LNCaP clone FGC (cell line): ENCODE measurements around the gene CCDC57.
A peak's percentile ranks its signal among the peaks of the same experiment; 100 is the strongest.

ENCODE experiments used
- DNase-seq: peaks from one replicate; pipeline ENCODE4 v3.0.0-alpha.2; 2011; ENCODE audit warnings: low read depth
- H3K4me3 ChIP-seq: 2 replicates; pipeline ENCODE4 v1.5.1; 2011; ENCODE audit warnings: mild to moderate bottlenecking, low read depth, low read length, control low read depth
- TF ChIP-seq, protein P1 (sequence below): IDR thresholded peaks from 2 replicates; pipeline ENCODE4 v1.5.1; 2012; ENCODE audit warnings: mild to moderate bottlenecking; ENCODE audit not compliant: control insufficient read depth, insufficient read depth; ENCODE audit errors: extremely low read depth

CCDC57 gene

DNA sequence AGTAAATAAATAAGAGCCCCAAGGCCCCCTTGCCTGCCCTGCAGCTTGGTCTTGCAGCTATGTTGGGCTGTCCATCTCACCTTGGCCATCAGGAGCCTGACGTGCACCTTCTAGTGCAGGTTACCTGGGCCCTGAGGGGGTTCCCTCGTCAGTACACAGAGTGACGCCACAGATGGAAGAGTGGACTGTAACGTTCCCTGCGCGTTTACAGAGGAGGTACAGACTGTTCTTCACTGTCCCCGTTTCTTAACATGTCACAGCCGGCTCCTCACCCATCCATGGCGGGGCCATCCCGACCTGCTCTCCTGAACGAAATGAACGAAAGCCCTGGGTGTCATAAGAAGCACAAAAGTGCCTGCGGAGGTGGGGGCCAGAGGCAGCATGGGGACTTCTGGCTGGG is 98.7 kb downstream of the CCDC57 start:
- TF ChIP-seq, protein P1, sequence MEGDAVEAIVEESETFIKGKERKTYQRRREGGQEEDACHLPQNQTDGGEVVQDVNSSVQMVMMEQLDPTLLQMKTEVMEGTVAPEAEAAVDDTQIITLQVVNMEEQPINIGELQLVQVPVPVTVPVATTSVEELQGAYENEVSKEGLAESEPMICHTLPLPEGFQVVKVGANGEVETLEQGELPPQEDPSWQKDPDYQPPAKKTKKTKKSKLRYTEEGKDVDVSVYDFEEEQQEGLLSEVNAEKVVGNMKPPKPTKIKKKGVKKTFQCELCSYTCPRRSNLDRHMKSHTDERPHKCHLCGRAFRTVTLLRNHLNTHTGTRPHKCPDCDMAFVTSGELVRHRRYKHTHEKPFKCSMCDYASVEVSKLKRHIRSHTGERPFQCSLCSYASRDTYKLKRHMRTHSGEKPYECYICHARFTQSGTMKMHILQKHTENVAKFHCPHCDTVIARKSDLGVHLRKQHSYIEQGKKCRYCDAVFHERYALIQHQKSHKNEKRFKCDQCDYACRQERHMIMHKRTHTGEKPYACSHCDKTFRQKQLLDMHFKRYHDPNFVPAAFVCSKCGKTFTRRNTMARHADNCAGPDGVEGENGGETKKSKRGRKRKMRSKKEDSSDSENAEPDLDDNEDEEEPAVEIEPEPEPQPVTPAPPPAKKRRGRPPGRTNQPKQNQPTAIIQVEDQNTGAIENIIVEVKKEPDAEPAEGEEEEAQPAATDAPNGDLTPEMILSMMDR: no peak
- no peak overlapping the region for H3K4me3 ChIP-seq
- peak; percentile 31 for DNase-seq

DNA sequence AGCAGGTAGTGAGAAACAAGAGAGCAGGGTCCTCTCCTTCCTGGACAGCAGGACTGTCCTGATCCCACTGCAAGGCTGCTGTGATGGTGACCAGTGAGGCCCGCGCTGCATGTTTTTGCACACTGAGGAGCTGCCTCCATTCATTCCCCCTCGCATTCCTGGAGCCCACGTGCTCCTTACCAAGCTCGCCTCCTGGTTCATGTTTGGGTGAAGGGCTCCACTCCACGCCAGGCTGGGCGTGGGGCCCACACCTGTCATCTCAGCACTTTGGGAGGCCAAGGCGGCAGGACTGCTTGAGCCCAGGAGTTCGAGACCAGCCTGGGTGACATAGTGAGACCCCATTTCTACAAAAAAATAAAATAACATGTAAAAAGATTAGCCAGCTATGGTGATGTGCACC is 99.2 kb downstream of the CCDC57 start:
- no peak for DNase-seq
- TF ChIP-seq, protein P1: no peak
- no peak overlapping the region for H3K4me3 ChIP-seq

DNA sequence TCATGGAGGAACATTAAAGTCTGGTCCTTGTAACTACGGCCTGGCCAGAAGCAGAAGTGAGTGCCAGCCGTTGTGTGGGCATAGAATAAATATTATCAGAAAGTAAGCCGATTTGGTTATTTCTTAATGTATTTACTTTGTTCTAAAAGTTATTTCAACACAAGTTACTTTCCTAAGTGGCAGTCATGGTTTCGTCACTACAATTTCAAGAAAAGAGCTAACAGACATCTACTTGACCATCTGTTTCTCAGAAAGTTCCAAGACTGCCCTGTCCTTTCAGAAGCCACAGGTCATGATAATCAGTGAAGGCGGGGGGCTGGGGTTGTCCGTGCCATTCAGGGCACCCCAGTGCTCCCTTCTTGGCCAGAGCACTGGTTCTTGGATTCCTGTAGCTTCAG is 99.7 kb downstream of the CCDC57 start:
- DNase-seq: no peak
- H3K4me3 ChIP-seq: no peak overlapping the region
- TF ChIP-seq, protein P1: no peak

DNA sequence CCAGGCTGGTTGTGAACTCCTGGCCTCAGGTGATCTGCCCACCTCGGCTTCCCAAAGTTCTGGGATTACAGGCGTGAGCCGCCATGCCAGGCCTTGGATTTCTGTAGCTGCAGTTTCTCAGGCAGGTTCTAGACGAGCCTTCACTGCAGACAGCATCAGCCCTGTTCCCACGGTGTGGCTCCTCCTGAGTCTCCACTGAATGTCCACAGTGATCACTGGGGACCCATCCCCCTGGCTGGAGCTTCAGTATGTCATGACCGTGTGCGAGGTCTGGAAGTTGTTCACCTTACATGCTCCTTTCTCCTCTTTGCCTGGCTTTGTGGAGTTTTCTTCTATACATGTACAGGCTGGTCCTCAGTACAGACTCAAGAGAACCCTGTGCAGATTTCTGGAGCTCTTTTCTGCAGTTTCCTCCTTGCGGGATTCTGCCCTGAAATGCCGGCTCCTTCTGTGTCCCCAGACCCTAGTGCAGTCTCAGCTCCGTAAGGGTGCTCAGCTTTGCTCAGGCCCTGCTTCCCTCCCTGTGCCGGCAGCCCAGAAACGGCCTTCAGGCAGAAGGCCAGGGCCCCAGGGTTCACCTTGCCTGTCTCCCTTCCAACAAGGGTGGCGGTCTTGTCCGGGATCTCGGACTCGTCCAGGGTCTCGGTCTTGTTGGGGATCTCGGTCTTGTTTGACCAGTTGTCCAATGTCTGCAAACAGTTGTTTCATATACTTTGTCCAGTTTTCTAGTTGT is 100.3 kb downstream of the CCDC57 start:
- no peak overlapping the region for H3K4me3 ChIP-seq
- TF ChIP-seq, protein P1: no peak
- DNase-seq: no peak

DNA sequence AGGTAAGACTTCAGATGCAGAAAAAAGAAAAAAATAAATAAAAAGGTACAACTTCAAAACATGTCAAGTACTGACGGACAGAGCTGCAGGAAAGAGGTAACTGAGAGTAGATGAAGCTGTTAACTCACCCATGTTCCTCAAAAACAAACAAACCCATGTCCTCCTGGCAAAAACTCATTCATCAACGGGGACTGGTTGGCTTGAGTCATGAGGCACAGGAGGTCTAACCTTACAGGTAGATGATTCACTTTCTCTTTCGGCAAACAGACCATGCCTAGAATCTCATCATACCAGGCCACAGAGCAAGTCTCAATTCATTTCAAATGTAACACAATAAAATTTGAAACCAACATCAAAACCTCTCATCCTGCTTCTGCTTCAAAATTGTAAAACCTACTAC is 102.3 kb downstream of the CCDC57 start:
- DNase-seq: peak; percentile 99
- H3K4me3 ChIP-seq: no peak overlapping the region
- TF ChIP-seq, protein P1: no peak

DNA sequence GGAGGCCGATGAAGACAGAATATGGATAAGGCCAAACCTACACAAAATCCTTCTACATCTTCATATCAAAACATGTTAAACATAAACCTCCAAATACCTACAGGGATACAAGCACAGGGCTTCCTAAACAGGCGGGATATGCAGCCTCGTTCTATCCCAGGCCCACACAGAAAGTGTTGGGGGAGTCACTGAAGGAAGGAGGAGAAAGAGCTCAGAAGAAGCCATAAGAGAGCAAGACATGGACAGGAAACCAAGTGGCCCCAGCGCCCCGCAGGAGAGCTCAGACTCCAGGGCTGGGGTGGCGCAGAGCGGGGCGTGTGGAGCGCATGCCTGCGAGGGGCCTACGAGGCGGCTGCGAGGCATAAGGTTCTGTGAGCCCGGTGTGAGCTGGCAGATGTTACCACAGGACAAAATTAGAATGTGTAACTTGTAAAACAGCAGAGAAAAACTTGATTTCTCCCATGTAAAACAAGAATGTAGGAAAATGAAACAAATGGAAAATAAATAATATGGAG is 103.6 kb downstream of the CCDC57 start:
- TF ChIP-seq, protein P1: no peak
- DNase-seq: no peak
- no peak overlapping the region for H3K4me3 ChIP-seq

DNA sequence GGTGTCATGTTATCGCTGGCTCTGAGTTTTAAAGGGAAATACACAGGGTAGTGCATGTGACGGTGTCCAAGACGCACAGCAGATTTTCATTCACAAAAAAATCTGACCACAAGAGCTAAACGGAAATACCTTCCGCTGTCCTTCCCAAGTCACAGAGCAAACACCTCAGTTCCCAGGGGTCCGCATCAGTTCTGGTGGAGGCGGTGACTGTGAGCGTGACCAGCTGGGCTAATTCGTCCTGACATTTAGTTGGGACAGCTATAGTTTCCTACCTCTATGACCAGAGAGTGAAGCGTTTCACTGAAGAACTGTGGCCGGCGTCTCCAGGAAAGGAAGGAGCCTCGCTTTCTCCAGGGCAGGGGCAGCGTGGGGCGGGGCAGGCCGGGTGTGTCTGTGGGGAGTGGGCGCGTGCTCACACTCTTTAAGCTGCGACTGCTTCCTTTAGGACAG is 104.1 kb downstream of the CCDC57 start:
- TF ChIP-seq, protein P1: no peak
- DNase-seq: no peak
- no peak overlapping the region for H3K4me3 ChIP-seq
